Hypothalamus (tissue), 51 donors: ENCODE measurements around the gene RBM20.

ENCODE experiments used
- DNase-seq, 51 donors: peaks; one replicate each; lab custom pipeline; 2025; lab: John Stamatoyannopoulos, UW

RBM20 gene

GRCh38 chr10:110777661-110778060 lies 133.5 kb downstream of the RBM20 start:
- DNase-seq, result no peak

GRCh38 chr10:110778211-110778610 lies 134.1 kb downstream of the RBM20 start:
- DNase-seq, result peak in 1 of 51 donors; percentile 19

- peak in 1 of 51 donors; percentile 30 for DNase-seq
These were observed 135.4 kb downstream of the RBM20 start for GRCh38 chr10:110779489-110779888.

GRCh38 chr10:110780704-110781103 lies 136.6 kb downstream of the RBM20 start:
- DNase-seq, result no peak

- DNase-seq, result no peak
These were observed 137.0 kb downstream of the RBM20 start for GRCh38 chr10:110781139-110781538.

GRCh38 chr10:110782616-110783015 lies 138.5 kb downstream of the RBM20 start:
- DNase-seq, result no peak

- DNase-seq, result no peak
These were observed 139.5 kb downstream of the RBM20 start for GRCh38 chr10:110783509-110784107.

GRCh38 chr10:110784198-110784597 lies 140.1 kb downstream of the RBM20 start:
- DNase-seq, result no peak

GRCh38 chr10:110786172-110786571 lies 142.0 kb downstream of the RBM20 start:
- no peak for DNase-seq

GRCh38 chr10:110788620-110789385 lies 144.7 kb downstream of the RBM20 start:
- DNase-seq, result no peak

GRCh38 chr10:110789604-110790433 lies 145.7 kb downstream of the RBM20 start:
- DNase-seq, result no peak

GRCh38 chr10:110790913-110791506 lies 146.9 kb downstream of the RBM20 start:
- no peak for DNase-seq

GRCh38 chr10:110791541-110792073 lies 147.5 kb downstream of the RBM20 start:
- no peak for DNase-seq

GRCh38 chr10:110792476-110793125 lies 148.5 kb downstream of the RBM20 start:
- no peak for DNase-seq

- peak in 2 of 51 donors; percentile 14 to 19 for DNase-seq
These were observed 149.1 kb downstream of the RBM20 start for GRCh38 chr10:110793128-110793812.

- no peak for DNase-seq
These were observed 149.8 kb downstream of the RBM20 start for GRCh38 chr10:110793886-110794285.

- DNase-seq, result peak in 48 of 51 donors; percentile 11 to 87 (median 56)
These were observed 150.7 kb downstream of the RBM20 start for GRCh38 chr10:110794808-110795207.

- DNase-seq, result no peak
These were observed 153.3 kb downstream of the RBM20 start for GRCh38 chr10:110797416-110797815.

- no peak for DNase-seq
These were observed 154.2 kb downstream of the RBM20 start for GRCh38 chr10:110798340-110798739.

GRCh38 chr10:110802090-110802489 lies 158.0 kb downstream of the RBM20 start:
- no peak for DNase-seq
